Activated naive CD4-positive, alpha-beta T cell treated with anti-CD3 and anti-CD28 coated beads, Interleukin-2, amount 10 ng/mL, durations not matched to agents 7 days and 5 days (primary cell): ENCODE data around the gene EIF4E.
"Not testable (repeated sequence)": the region's sequence is repeated elsewhere in the genome, so short reads cannot be mapped to it uniquely, and the experiment has no call there.

Experiments used
- CTCF ChIA-PET: fragments of 350-600 bp; sonication (Branson Sonifier 250); formaldehyde crosslinking; loops from one replicate; lab custom pipeline; 2021; ENCODE audit warnings: antibody characterized with exemption; lab: Charles Lee
- DNase-seq: peaks from one replicate; pipeline ENCODE4 v3.0.0-alpha.2; 2020
- H3K27ac Mint-ChIP-seq: one replicate; pipeline ENCODE4 v1.8.0; 2021; ENCODE audit warnings: mild to moderate bottlenecking, moderate library complexity, mixed read lengths
- H3K27me3 Mint-ChIP-seq: one replicate; pipeline ENCODE4 v1.8.0; 2021; ENCODE audit warnings: mild to moderate bottlenecking, mixed read lengths
- H3K36me3 Mint-ChIP-seq: one replicate; pipeline ENCODE4 v1.8.0; 2021; ENCODE audit warnings: mixed read lengths
- H3K4me1 Mint-ChIP-seq: one replicate; pipeline ENCODE4 v1.8.0; 2021; ENCODE audit warnings: mixed read lengths
- H3K4me3 Mint-ChIP-seq: one replicate; pipeline ENCODE4 v1.8.0; 2021; ENCODE audit warnings: mild to moderate bottlenecking, moderate library complexity, mixed read lengths
- H3K9me3 Mint-ChIP-seq: one replicate; pipeline ENCODE4 v1.8.0; 2021; ENCODE audit warnings: mixed read lengths

Gene EIF4E

DNA sequence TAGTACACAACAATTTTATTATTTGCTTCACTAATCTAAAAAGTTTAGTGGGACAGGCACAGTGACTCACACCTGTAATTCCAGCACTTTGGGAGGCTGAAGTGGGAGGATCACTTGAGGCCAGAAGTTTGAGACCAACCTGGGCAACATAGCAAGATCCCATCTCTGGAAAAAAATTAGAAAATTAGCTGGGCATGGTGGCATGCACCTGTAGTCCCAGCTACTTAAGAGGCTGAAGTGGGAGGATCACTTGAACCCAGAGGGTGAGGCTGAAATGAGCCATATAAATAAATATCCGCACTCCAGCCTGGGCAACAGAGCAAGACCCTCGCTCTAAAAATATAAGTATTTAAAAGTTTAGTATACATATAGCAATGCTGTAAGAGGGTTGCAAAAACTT is 42.6 kb downstream of the EIF4E start:
- H3K27ac Mint-ChIP-seq, H3K4me1 Mint-ChIP-seq, H3K4me3 Mint-ChIP-seq, H3K27me3 Mint-ChIP-seq, H3K9me3 Mint-ChIP-seq, DNase-seq: not testable (repeated sequence)
- CTCF ChIA-PET: interaction anchor here (1.2 kb wide), 1 partner anchor 109 kb away, joined by 3 read pairs; the partner anchor contains the start of gene METAP1
- peaks cover 49% of the 10 kb centered on the region for H3K36me3 Mint-ChIP-seq

DNA sequence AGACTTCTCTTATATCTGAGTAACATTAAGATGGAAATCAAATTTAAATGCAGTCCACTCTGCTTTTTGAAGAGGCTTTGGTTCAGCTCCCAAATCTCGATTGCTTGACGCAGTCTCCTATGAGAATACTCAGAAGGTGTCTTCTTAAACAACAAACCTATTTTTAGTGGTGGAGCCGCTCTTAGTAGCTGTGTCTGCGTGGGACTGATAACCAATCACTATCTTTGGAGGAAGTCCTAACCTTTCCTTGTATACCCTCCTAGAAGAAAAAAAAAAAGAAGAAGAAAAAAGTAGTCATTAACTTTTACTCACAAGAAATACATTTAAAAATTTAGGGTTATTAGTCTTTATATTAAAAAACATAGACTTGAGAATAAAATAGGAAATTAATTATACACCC is 48.0 kb downstream of the EIF4E start:
- H3K4me1 Mint-ChIP-seq, H3K9me3 Mint-ChIP-seq, DNase-seq, H3K27ac Mint-ChIP-seq, H3K27me3 Mint-ChIP-seq, H3K4me3 Mint-ChIP-seq, CTCF ChIA-PET: not testable (repeated sequence)
- peaks cover 36% of the 10 kb centered on the region for H3K36me3 Mint-ChIP-seq

DNA sequence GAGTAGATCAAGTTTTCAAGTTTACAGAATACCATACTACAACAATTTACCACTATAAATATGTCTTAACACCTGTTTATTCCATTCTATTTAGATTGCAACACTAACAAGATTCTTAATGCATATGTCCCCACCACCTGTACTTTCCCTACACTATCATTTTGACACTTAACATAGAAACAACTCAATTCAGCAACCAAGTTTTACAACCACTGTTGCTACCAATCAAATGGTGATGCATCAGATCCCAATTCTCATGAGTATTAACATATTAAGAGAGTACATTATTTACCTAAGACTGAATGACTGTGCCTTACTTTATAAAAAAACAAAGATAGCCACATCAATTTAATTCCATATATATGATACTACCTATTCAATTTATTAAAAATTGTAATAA is 49.4 kb downstream of the EIF4E start:
- no peaks in the 10 kb centered on the region for H3K27me3 Mint-ChIP-seq
- CTCF ChIA-PET: no interaction called here
- DNase-seq: no peak
- H3K4me3 Mint-ChIP-seq: no peak overlapping the region
- H3K9me3 Mint-ChIP-seq: no peaks in the 10 kb centered on the region
- H3K4me1 Mint-ChIP-seq: no peaks in the 10 kb centered on the region
- peaks cover 26% of the 10 kb centered on the region for H3K36me3 Mint-ChIP-seq
- H3K27ac Mint-ChIP-seq: no peak overlapping the region

DNA sequence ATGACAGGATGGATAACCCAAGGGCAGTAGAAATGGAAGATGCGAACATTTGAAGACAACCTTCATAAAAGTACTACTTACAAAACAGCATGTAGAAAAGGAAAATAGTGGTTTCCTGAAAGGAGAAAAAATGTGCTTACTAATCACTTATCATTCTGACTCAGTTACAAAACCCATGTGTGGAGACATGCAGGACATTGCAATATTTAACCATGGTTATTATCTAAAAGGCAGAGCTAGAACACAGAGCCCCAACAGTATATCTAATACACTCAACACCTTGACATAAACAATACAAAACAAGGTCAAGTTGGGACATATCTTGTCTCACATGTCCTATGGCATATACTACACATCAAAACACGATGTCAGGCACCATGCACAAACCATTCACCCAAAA is 55.9 kb downstream of the EIF4E start:
- H3K27me3 Mint-ChIP-seq: no peaks in the 10 kb centered on the region
- peaks cover 17% of the 10 kb centered on the region for H3K36me3 Mint-ChIP-seq
- peaks cover 6% of the 10 kb centered on the region for H3K4me1 Mint-ChIP-seq
- no peak for DNase-seq
- H3K9me3 Mint-ChIP-seq: no peaks in the 10 kb centered on the region
- no peak overlapping the region for H3K4me3 Mint-ChIP-seq
- CTCF ChIA-PET: no interaction called here
- no peak overlapping the region for H3K27ac Mint-ChIP-seq

DNA sequence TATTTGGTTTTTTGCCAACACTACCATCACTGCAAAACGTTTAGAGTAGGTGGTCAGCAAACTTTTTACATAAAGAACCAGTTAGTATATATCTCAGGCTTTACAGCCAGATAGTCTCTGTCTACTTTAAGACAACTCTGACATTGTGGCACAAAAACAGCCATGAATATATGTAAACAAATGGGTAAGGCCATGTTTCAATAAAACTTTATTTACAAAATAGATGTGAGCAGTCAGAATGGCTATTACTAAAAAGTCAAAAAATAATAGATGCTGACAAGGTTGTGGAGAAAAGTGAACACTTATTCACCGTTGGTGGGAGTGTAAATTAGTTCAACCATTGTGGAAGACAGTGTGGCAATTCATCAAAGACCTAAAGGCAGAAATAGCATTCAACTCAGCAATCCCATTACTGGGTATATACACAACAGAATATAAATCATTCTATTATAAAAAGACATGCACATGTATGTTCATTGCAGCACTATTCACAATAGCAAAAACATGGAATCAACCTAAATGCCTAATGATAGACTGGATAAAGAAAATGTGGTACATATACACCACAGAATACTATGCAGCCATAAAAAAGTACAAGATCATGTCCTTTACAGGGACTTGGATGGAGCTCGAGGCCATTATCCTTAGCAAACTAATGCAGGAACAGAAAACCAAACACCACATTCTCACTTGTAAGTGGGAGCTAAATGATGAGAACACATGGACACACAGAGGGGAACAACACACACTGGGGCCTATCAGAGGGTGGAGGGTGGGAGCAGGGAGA is 56.6 kb downstream of the EIF4E start:
- peaks cover 13% of the 10 kb centered on the region for H3K36me3 Mint-ChIP-seq
- DNase-seq, H3K4me1 Mint-ChIP-seq, H3K27me3 Mint-ChIP-seq, CTCF ChIA-PET, H3K9me3 Mint-ChIP-seq, H3K4me3 Mint-ChIP-seq, H3K27ac Mint-ChIP-seq: not testable (repeated sequence)

DNA sequence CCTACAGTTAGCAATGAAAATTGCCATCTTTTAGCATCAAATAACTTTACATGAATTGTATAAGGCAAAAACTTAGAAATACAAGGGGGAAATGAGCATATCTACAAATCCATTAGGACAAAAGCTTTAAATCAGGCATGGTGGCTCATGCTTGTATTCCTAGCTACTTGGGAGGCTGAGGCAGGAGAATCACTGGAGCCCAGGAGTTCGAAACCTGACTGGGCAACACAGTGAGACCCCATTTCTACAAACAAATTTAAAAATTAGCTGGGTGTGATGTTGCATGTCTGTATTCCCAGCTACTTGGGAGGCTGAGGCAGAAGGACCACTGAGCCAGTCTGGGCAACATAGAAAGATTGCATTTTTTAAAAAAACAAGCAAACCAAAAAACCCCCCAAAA is 61.3 kb downstream of the EIF4E start:
- no peaks in the 10 kb centered on the region for H3K36me3 Mint-ChIP-seq
- no peak overlapping the region for H3K4me3 Mint-ChIP-seq

DNA sequence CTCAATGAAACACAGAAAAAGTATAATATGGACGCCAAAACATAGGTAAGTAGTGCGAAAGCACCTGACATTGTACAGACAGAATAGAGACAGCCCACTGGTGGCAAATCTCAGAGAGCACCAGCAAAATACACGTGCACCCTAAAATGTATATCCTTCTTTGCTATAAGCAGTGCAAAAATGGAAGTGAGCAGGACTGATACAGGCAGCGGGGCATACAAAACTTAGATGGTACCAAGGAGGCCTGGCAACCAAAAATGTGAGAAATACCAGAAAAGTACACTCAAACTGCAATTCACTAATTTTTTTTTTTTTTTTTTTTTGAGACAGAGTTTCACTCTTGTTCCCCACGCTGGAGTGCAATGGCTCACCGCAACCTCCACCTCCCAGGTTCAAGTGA is 63.9 kb downstream of the EIF4E start:
- H3K9me3 Mint-ChIP-seq: no peaks in the 10 kb centered on the region
- no peaks in the 10 kb centered on the region for H3K4me1 Mint-ChIP-seq
- H3K36me3 Mint-ChIP-seq: no peaks in the 10 kb centered on the region
- H3K27me3 Mint-ChIP-seq: no peaks in the 10 kb centered on the region
- no peak overlapping the region for H3K27ac Mint-ChIP-seq
- DNase-seq: no peak
- CTCF ChIA-PET: interaction anchor here (1.0 kb wide), 1 partner anchor 397 kb away, joined by 3 read pairs; no protein-coding TSS in a partner anchor
- no peak overlapping the region for H3K4me3 Mint-ChIP-seq

More for the DNA sequence above, 61.3 kb downstream of the EIF4E start:
- Mint-ChIP-seq H3K4me1 (peaks cover 2% of the 10 kb centered on the region), H3K27ac (no peak overlapping the region), H3K27me3 (no peaks in the 10 kb centered on the region), H3K9me3 (no peaks in the 10 kb centered on the region)
- DNase-seq: no peak
- CTCF ChIA-PET: no interaction called here

DNA sequence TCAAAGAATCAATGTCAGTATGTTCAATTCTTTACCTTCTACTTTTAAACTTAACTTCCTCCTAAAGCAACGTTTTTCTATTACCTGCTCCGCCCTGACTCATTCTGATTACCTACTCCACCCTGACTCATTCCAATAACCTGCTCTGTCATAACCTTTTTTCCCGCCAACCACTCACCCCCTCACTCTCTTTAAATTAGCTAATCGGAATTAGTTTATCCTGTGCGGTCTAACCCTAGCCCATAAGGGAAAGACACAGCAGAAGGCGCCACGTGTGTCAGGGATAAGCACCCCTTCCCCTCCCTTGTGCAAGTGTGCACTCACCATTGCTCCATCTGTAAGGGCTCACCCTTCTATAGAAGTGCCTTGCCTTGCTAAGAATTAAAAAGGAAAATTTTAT is 64.4 kb downstream of the EIF4E start:
- H3K9me3 Mint-ChIP-seq: no peaks in the 10 kb centered on the region
- no peak overlapping the region for H3K27ac Mint-ChIP-seq
- H3K36me3 Mint-ChIP-seq: no peaks in the 10 kb centered on the region
- no peaks in the 10 kb centered on the region for H3K4me1 Mint-ChIP-seq
- no peak for DNase-seq
- no peaks in the 10 kb centered on the region for H3K27me3 Mint-ChIP-seq
- CTCF ChIA-PET: interaction anchor here (1.0 kb wide), 1 partner anchor 397 kb away, joined by 3 read pairs; no protein-coding TSS in a partner anchor
- no peak overlapping the region for H3K4me3 Mint-ChIP-seq

DNA sequence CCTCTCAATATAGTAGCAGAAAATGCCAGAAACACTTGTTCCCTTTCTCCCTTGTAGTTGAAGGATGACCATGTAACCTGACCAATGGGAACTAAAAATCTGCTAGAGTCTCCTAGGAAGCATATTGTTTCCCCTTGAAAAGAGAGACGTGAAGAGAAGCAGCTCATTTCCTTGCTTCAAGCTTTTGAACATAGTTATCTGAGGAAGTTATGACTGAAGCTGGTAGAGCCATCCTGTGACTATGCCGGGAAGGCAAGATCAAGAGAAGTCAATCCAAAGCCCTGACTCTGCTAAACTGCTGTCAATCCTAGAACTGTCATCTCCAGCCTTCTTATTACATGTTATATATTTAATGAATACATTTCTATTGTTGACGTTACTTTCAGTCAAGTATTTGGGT is 66.6 kb downstream of the EIF4E start:
- CTCF ChIA-PET: no interaction called here
- Mint-ChIP-seq H3K4me3 (no peak overlapping the region), H3K36me3 (no peaks in the 10 kb centered on the region), H3K27me3 (no peaks in the 10 kb centered on the region), H3K4me1 (no peaks in the 10 kb centered on the region), H3K27ac (no peak overlapping the region), H3K9me3 (no peaks in the 10 kb centered on the region)
- DNase-seq: no peak

DNA sequence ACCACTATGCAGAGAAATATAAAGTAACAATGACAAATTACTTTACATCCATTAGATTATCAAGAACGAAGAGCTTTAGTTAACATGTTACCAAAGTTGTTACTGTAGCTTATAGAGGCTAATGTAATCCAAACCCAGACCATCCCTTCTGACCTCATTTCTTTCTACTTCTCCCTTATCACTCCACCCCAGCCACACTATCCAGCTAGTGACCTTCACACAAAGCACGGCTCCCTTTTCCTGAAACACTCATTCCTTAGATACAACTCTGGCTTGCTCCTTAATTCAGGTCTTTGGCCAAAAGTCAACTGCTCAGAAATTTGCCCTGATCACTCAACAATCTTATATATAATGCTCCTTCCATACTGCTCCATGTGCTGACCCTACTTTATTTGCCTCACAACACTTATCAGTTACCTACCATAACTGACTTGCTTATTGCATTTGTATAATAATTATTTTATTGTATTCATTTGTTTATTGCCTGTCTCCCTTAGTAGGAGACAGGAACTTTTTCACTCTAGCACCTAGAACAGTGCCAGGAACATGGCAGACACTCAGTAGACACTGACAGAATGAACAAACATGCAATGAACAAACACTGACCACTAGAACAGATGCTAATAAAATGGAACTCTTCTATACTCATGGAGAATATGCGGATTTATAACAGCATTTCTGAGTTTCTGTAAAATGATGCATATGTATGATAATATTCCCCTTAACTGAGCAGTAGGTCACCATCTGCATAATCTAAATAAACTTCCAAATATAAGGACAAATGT is 67.6 kb downstream of the EIF4E start:
- CTCF ChIA-PET: no interaction called here
- no peaks in the 10 kb centered on the region for H3K36me3 Mint-ChIP-seq
- H3K9me3 Mint-ChIP-seq: no peaks in the 10 kb centered on the region
- H3K4me1 Mint-ChIP-seq: no peaks in the 10 kb centered on the region
- DNase-seq: no peak
- no peak overlapping the region for H3K27ac Mint-ChIP-seq
- H3K4me3 Mint-ChIP-seq: no peak overlapping the region
- H3K27me3 Mint-ChIP-seq: no peaks in the 10 kb centered on the region

DNA sequence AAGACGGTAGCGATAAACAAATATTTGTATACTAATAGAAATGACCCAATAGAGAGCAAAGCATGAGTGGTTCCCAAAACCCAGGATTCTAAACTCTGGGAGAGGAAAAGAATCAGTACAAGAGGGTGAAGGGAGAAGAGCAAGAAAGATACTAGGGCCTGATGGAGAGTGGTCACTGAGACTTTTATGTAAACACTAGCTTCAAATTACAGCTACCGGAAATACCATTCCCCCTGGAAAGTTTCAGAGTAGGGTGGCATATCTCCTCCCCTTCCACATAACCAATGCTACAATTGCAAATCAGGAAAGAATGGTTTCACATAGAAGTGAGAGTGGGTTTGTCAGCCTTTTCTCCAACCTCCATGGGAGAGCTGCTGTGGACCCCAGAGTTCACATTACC is 77.1 kb downstream of the EIF4E start:
- H3K4me1 Mint-ChIP-seq: no peaks in the 10 kb centered on the region
- H3K36me3 Mint-ChIP-seq: no peaks in the 10 kb centered on the region
- H3K9me3 Mint-ChIP-seq: no peaks in the 10 kb centered on the region
- H3K27me3 Mint-ChIP-seq: peaks cover 7% of the 10 kb centered on the region
- DNase-seq: no peak
- H3K27ac Mint-ChIP-seq: no peak overlapping the region
- no peak overlapping the region for H3K4me3 Mint-ChIP-seq
- CTCF ChIA-PET: no interaction called here

DNA sequence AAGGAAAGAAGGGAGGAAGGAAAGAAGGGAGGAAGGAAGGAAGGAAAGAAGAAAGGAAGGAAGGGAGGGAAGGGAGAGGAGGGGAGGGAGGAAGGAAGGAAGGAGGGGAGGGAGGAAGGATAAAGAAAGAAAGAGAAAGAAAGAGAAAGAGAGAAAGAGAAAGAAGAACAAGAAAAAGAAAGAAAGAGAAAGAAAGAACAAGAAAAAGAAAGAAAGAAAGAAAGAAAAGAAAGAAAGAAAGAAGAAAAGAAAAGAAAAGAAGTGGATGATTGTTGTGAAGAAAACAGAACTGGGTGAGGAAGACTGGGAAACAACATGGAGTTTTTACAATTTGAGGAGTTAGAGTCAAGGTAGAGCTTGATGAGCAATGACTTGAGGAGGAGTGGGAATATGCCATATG is 78.0 kb downstream of the EIF4E start:
- H3K27ac Mint-ChIP-seq: no peak overlapping the region
- no peak for DNase-seq
- H3K36me3 Mint-ChIP-seq: no peaks in the 10 kb centered on the region
- CTCF ChIA-PET: interaction anchor here (0.7 kb wide), 1 partner anchor 120 kb away, joined by 3 read pairs; no protein-coding TSS in a partner anchor
- no peak overlapping the region for H3K4me3 Mint-ChIP-seq
- no peaks in the 10 kb centered on the region for H3K4me1 Mint-ChIP-seq
- H3K27me3 Mint-ChIP-seq: peaks cover 7% of the 10 kb centered on the region
- H3K9me3 Mint-ChIP-seq: peaks cover 3% of the 10 kb centered on the region

DNA sequence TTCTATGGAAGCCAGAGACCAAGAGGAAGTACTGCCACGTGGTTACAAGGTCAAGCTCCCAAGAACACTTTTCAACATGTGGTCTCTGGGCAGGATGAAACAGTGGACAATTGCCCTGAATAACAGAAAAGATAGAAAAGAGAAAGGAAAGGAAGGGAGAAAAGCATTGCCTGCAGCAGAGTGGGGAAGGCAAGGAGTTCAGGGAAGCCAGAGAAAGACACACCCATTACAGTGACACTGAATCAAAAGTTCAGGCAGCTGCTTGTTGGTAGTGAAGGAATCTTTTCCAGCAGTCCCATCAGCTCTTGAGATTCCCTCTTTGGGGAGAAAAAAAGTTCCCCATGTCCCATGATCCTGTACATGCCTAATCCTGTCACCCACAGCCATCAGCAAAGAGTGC is 80.5 kb downstream of the EIF4E start:
- no peak for DNase-seq
- H3K36me3 Mint-ChIP-seq: no peaks in the 10 kb centered on the region

DNA sequence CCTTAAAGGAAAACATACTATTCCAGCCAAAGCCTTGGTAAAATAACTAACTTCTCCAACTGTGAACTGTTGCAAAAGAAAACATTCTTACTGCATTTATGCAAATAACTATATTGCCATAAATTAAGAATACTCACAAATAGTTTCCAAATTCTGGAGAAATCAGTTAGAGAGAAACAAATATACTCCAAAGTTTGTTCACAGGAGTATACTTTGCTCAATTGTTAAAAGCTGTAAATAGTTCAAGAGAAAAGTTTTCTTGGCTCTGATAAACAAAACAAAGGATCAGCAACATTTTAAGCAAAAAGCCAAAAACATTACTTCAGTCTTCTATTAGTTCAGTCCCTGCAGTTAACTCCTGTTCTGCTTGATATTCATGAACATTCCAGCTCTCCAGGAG is 83.0 kb downstream of the EIF4E start:
- no peaks in the 10 kb centered on the region for H3K4me1 Mint-ChIP-seq
- H3K27me3 Mint-ChIP-seq: peaks cover 9% of the 10 kb centered on the region
- H3K4me3 Mint-ChIP-seq: no peak overlapping the region

More for the DNA sequence above, 80.5 kb downstream of the EIF4E start:
- Mint-ChIP-seq H3K27me3 (peaks cover 7% of the 10 kb centered on the region), H3K4me1 (no peaks in the 10 kb centered on the region), H3K27ac (no peak overlapping the region), H3K4me3 (no peak overlapping the region), H3K9me3 (peaks cover 5% of the 10 kb centered on the region)
- CTCF ChIA-PET: no interaction called here

DNA sequence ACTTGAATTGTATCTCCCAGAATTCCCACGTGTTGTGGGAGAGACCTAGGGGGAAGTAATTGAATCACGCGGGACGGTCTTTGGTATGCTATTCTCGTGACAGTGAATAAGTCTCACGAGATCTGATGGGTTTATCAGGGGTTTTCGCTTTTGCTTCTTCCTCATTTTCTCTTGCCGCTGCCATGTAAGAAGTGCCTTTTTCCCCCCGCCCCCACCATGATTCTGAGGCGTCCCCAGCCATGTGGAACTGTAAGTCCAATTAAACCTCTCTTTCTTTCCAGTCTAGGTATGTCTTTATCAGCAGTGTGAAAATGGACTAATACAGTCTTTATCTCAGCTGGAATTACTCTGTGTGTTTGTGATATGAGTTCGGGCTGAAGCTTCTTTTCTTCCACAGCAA is 86.0 kb downstream of the EIF4E start:
- H3K9me3 Mint-ChIP-seq, H3K4me3 Mint-ChIP-seq, H3K4me1 Mint-ChIP-seq, DNase-seq, H3K27ac Mint-ChIP-seq, H3K27me3 Mint-ChIP-seq, H3K36me3 Mint-ChIP-seq, CTCF ChIA-PET: not testable (repeated sequence)

More for the DNA sequence above, 83.0 kb downstream of the EIF4E start:
- CTCF ChIA-PET: no interaction called here
- no peaks in the 10 kb centered on the region for H3K36me3 Mint-ChIP-seq
- peaks cover 5% of the 10 kb centered on the region for H3K9me3 Mint-ChIP-seq
- DNase-seq: no peak
- no peak overlapping the region for H3K27ac Mint-ChIP-seq
